Left lung (tissue), 10 donors: ENCODE measurements around the gene B9D2. TPM values are rescaled to one million over a fixed set of nuclear protein-coding genes. Genes with fewer than 3 reads are reported as not detected.

Source experiments
- ATAC-seq: fragments of 200-7000 bp; cut with Tn5 transposase; one replicate; pipeline ENCODE4 v1.9.1; 2020; ENCODE audit warnings: moderate library complexity
- DNase-seq, 4 donors: peaks; one replicate each; pipeline ENCODE4 v3.0.0-alpha.2; 2013 to 2020
- H3K27ac ChIP-seq, 2 donors: fragments of 200-600 bp; sonication (generic) in 1 of 2; one replicate each; pipeline versions ENCODE4 v1.5.0 to v1.8.0; 2020 to 2021
- H3K27me3 ChIP-seq, 2 donors: fragments of 200-600 bp; sonication (generic) in 1 of 2; one replicate each; pipeline versions ENCODE4 v1.5.0 to v1.8.0; 2020 to 2021
- H3K36me3 ChIP-seq, 2 donors: fragments of 200-600 bp; sonication (generic) in 1 of 2; one replicate each; pipeline versions ENCODE4 v1.5.0 to v1.8.0; 2020 to 2021
- H3K4me1 ChIP-seq, 2 donors: fragments of 200-600 bp; one replicate each; pipeline ENCODE4 v1.8.0; 2021
- H3K4me3 ChIP-seq, 2 donors: fragments of 200-600 bp; sonication (generic) in 1 of 2; one replicate each; pipeline versions ENCODE4 v1.5.0 to v1.8.0; 2020 to 2021; ENCODE audit warnings: mild to moderate bottlenecking in 1 of 2
- H3K9me3 ChIP-seq, 2 donors: fragments of 200-600 bp; sonication (generic) in 1 of 2; one replicate each; pipeline versions ENCODE4 v1.5.0 to v1.8.0; 2020 to 2021
- CTCF ChIP-seq, 2 donors: fragments of 200-600 bp; sonication (generic) in 1 of 2; IDR thresholded peaks; one replicate each; pipeline versions ENCODE4 v1.5.0 to v1.8.0; 2021; ENCODE audit warnings: antibody characterized with exemption in 2 of 2
- intact Hi-C, 2 donors: fragments of 100-400 bp; cut with DNase I; formaldehyde crosslinking; loops; one replicate each; pipeline versions ENCODE4 v1.11.2 to v1.14.2; 2022
- polyA plus RNA-seq, 6 donors: library from polyadenylated mRNA; unstranded; fragments of 120-200 nt; gene quantifications; one replicate each; pipeline ENCODE4 v1.2.1, GENCODE V29; 2013; ENCODE audit not compliant: insufficient read length in 6 of 6
- total RNA-seq, 2 donors: library from RNA; stranded (reverse); fragmentation: NEBNext Ultra II Directional; extraction: Animal tissue kit (Norgen Biotek cat#: 25700); gene quantifications; one replicate each; pipeline ENCODE4 v1.2.1, GENCODE V29; 2021
- donor health status: DM: no; HTN: yes; CAD: no.
- donor health status: DM: no; HTN: no; CAD: no.

B9D2 gene
- total and polyA plus RNA-seq, 8 donors = 6.6 to 8.8 (median 7.7) TPM

- H3K27ac ChIP-seq = peak overlapping the region in 1 of 2 donors; percentile 50
- ATAC-seq = no peak
- no peaks in the 10 kb centered on the region for H3K27me3 ChIP-seq
- peaks cover 3 to 62% of the 10 kb centered on the region in 2 donors for H3K4me1 ChIP-seq
- DNase-seq = peak in 1 of 4 donors; percentile 71
- intact Hi-C loops = no loop called here
- no peak overlapping the region for H3K4me3 ChIP-seq
- TF ChIP-seq CTCF (IDR thresholded peaks at IDR 0.05) = no peak
- H3K9me3 ChIP-seq = no peaks in the 10 kb centered on the region
- H3K36me3 ChIP-seq = peaks cover 0 to 13% of the 10 kb centered on the region in 2 donors
Observed at GRCh38 chr19:41377977-41378709, 14.2 kb upstream of the B9D2 start.

- H3K4me3 ChIP-seq = peak overlapping the region; percentile 54 to 72
Observed at GRCh38 chr19:41376998-41377365, 13.0 kb upstream of the B9D2 start.

GRCh38 chr19:41376241-41376997 lies 12.5 kb upstream of the B9D2 start, which contains the start of gene TMEM91:
TSS of gene TMEM91 (plus strand) at chr19:41376533. CDS start at chr19:41378310, 1,777 bp downstream.
- no peak for TF ChIP-seq CTCF (IDR thresholded peaks at IDR 0.05)
- ATAC-seq = peak; percentile 81
- intact Hi-C loops = no loop called here
- H3K9me3 ChIP-seq = no peaks in the 10 kb centered on the region
- peaks cover 3 to 62% of the 10 kb centered on the region in 2 donors for H3K4me1 ChIP-seq
- peak within 1 kb of the TSS in 1 of 2 donors; percentile 83 for H3K27ac ChIP-seq
- peak within 1 kb of the TSS; percentile 54 to 72 for H3K4me3 ChIP-seq
- DNase-seq = peak in 2 of 4 donors; percentile 54 to 89
- no peaks in the 10 kb centered on the region for H3K27me3 ChIP-seq
- no peaks in the 10 kb centered on the region for H3K36me3 ChIP-seq

More at GRCh38 chr19:41376998-41377365, 13.0 kb upstream of the B9D2 start:
- Histone ChIP-seq H3K27me3 (no peaks in the 10 kb centered on the region), H3K4me1 (peaks cover 3 to 62% of the 10 kb centered on the region in 2 donors), H3K9me3 (no peaks in the 10 kb centered on the region), H3K27ac (peak overlapping the region in 1 of 2 donors; percentile 83), H3K36me3 (peaks cover 0 to 3% of the 10 kb centered on the region in 2 donors)
- no peak for TF ChIP-seq CTCF (IDR thresholded peaks at IDR 0.05)
- DNase-seq (peak in 1 of 4 donors; percentile 44), ATAC-seq (peak; percentile 42)
- intact Hi-C loops = no loop called here

- H3K27ac ChIP-seq = no peak overlapping the region
- intact Hi-C loops = no loop called here
- no peaks in the 10 kb centered on the region for H3K36me3 ChIP-seq
- DNase-seq = peak; percentile 42 to 92 (median 82)
- no peaks in the 10 kb centered on the region for H3K27me3 ChIP-seq
- H3K9me3 ChIP-seq = no peaks in the 10 kb centered on the region
- peak; percentile 40 for ATAC-seq
- peaks cover 3 to 58% of the 10 kb centered on the region in 2 donors for H3K4me1 ChIP-seq
- TF ChIP-seq CTCF (IDR thresholded peaks at IDR 0.05) = no peak
- H3K4me3 ChIP-seq = no peak overlapping the region
Observed at GRCh38 chr19:41373993-41374392, 10.0 kb upstream of the B9D2 start.

- no peak for TF ChIP-seq CTCF (IDR thresholded peaks at IDR 0.05)
- intact Hi-C loops = no loop called here
- Histone ChIP-seq H3K4me1 (peaks cover 5 to 58% of the 10 kb centered on the region in 2 donors), H3K36me3 (no peaks in the 10 kb centered on the region), H3K27me3 (no peaks in the 10 kb centered on the region), H3K9me3 (no peaks in the 10 kb centered on the region), H3K27ac (no peak overlapping the region), H3K4me3 (no peak overlapping the region)
- DNase-seq (no peak), ATAC-seq (no peak)
Observed at GRCh38 chr19:41372501-41372900, 8.6 kb upstream of the B9D2 start.
